ENCODE results near the gene EPS8L2. TPM values are rescaled to one million over a fixed set of nuclear protein-coding genes. Genes with fewer than 3 reads are reported as not detected.

EPS8L2 gene
- total and polyA plus RNA-seq, 2 of the 8 experiments (the other 6 are each of a cell fraction or from before 2014, with no cell fraction given), result 38.5 to 57.0 TPM

GRCh38 chr11:762421-763072 lies 56.5 kb downstream of the EPS8L2 start:
- no peak for DNase-seq (ENCODE audit: low read depth in 1 of 2, low spot score in 2 of 2)
- peaks cover 34 to 69% (median 41%) of the 10 kb centered on the region in 4 experiments for H3K36me3 ChIP-seq (ENCODE audit: control insufficient read depth in 2 of 4, insufficient read depth in 4 of 4, low read length in 3 of 4)

More at GRCh38 chr11:762421-763072, 56.5 kb downstream of the EPS8L2 start:
- H3K79me1 ChIP-seq (ENCODE audit: low read depth, low read length), result peaks cover 7% of the 10 kb centered on the region; the same call in 1 of the 2 replicates
- H2AK5ac ChIP-seq (ENCODE audit: low read depth, low read length), result no peak overlapping the region; the same call in 1 of the 2 replicates
- H3K27me3 ChIP-seq (replicated peaks in 1 of 4; ENCODE audit: control insufficient read depth in 3 of 4, extremely low read depth in 1 of 4, insufficient read depth in 3 of 4, low read length in 3 of 4), result no peaks in the 10 kb centered on the region
- no peak for TF ChIP-seq JUND (IDR thresholded peaks at IDR 0.05; ENCODE audit: low read length)
- TF ChIP-seq, protein P1, sequence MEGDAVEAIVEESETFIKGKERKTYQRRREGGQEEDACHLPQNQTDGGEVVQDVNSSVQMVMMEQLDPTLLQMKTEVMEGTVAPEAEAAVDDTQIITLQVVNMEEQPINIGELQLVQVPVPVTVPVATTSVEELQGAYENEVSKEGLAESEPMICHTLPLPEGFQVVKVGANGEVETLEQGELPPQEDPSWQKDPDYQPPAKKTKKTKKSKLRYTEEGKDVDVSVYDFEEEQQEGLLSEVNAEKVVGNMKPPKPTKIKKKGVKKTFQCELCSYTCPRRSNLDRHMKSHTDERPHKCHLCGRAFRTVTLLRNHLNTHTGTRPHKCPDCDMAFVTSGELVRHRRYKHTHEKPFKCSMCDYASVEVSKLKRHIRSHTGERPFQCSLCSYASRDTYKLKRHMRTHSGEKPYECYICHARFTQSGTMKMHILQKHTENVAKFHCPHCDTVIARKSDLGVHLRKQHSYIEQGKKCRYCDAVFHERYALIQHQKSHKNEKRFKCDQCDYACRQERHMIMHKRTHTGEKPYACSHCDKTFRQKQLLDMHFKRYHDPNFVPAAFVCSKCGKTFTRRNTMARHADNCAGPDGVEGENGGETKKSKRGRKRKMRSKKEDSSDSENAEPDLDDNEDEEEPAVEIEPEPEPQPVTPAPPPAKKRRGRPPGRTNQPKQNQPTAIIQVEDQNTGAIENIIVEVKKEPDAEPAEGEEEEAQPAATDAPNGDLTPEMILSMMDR (IDR thresholded peaks at IDR 0.05; ENCODE audit: control extremely low read depth in 1 of 3, insufficient read depth in 1 of 3, low read depth in 1 of 3, low read length in 3 of 3), result peak; percentile 34 to 51 (median 43)
- peak; percentile 24 to 45; a peak in 2 of 4 replicates for TF ChIP-seq RAD21 (IDR thresholded peaks at IDR 0.05 in 1 of 2, conservative IDR thresholded peaks at IDR 0.05 in 1 of 2; ENCODE audit: low read depth in 2 of 2, low read length in 2 of 2)
- TF ChIP-seq CHD1 (IDR thresholded peaks at IDR 0.05; ENCODE audit: low read depth, low read length), result no peak
- TF ChIP-seq MAX (IDR thresholded peaks at IDR 0.05), result peak; percentile 41; the same call in 1 of the 2 replicates
- no peak for TF ChIP-seq KDM4A (IDR thresholded peaks at IDR 0.05; ENCODE audit: low read depth, low read length, severe bottlenecking)
- TF ChIP-seq FOSL1 (IDR thresholded peaks at IDR 0.05; ENCODE audit: insufficient read depth, low read depth, low read length), result no peak
- H3K18ac ChIP-seq (ENCODE audit: extremely low read depth, low read length), result 0 out of 2 replicates have a peak overlapping the region, but pooled peaks have one; percentile 32
- peak overlapping the region; percentile 92; the same call in 1 of the 2 replicates for H2BK15ac ChIP-seq (ENCODE audit: low read length)
- no peak overlapping the region for H3K4ac ChIP-seq (replicated peaks; ENCODE audit: insufficient read length, low read depth, low read length)
- H3K4me2 ChIP-seq (ENCODE audit: insufficient read depth in 1 of 2, low read depth in 2 of 2, low read length in 2 of 2), result peak overlapping the region in 1 of 2 experiments; percentile 11; a peak in 1 of 4 replicates
- H2AFZ ChIP-seq (ENCODE audit: low read length), result no peak overlapping the region
- no peak overlapping the region for H3K23ac ChIP-seq (ENCODE audit: insufficient read length)
- no peak overlapping the region for H4K5ac ChIP-seq (ENCODE audit: insufficient read length, low read depth, low read length)
- H3K56ac ChIP-seq (replicated peaks; ENCODE audit: insufficient read length, low read depth, low read length), result no peak overlapping the region
- H3K27ac ChIP-seq (ENCODE audit: low read depth, low read length), result peak overlapping the region; percentile 61; the same call in 1 of the 2 replicates
- peaks cover 0 to 12% (median 7%) of the 10 kb centered on the region in 4 experiments; a peak in 6 of 7 replicates for H3K4me1 ChIP-seq (replicated peaks in 1 of 4; ENCODE audit: control insufficient read depth in 3 of 4, insufficient read depth in 4 of 4, low read length in 3 of 4)
- peak overlapping the region; percentile 11; the same call in 1 of the 2 replicates for H4K8ac ChIP-seq (ENCODE audit: extremely low read depth, insufficient read depth, low read length)
- peaks cover 13 to 36% of the 10 kb centered on the region in 2 experiments for H4K20me1 ChIP-seq (replicated peaks in 1 of 2; ENCODE audit: control insufficient read depth in 1 of 2, insufficient read depth in 2 of 2, low read length in 2 of 2)
- H2BK20ac ChIP-seq (ENCODE audit: low read length), result no peak overlapping the region
- H3K9ac ChIP-seq (replicated peaks in 1 of 4; ENCODE audit: extremely low read depth in 1 of 4, low read depth in 3 of 4, low read length in 3 of 4), result peak overlapping the region in 1 of 4 experiments; percentile 12; a peak in 2 of 7 replicates
- no peaks in the 10 kb centered on the region for H3K9me3 ChIP-seq (ENCODE audit: insufficient read depth in 2 of 2, low read depth in 1 of 2, low read length in 1 of 2)
- peak overlapping the region; percentile 68; the same call in 1 of the 2 replicates for H2BK12ac ChIP-seq (ENCODE audit: low read depth, low read length)
- peak overlapping the region; percentile 85 for H2BK5ac ChIP-seq (ENCODE audit: low read depth, low read length)
- ChIA-PET CTCF (ENCODE audit: partially characterized antibody) (interaction anchor here (0.6 to 26.9 kb wide), 9 partner anchors 9 to 101 kb away, joined by 3 to 395 read pairs (median 8); partner anchors contain the start of gene TALDO1), POLR2A (ENCODE audit: partially characterized antibody) (interaction anchor here (0.9 to 35.3 kb wide), 12 partner anchors 4 to 312 kb away, joined by 3 to 636 read pairs (median 5); partner anchors contain the start of genes CDHR5, CEND1, DEAF1 and GATD1)
- no peak overlapping the region for H3K4me3 ChIP-seq (ENCODE audit: extremely low read depth in 1 of 4, insufficient read depth in 2 of 4, low read depth in 3 of 4, low read length in 4 of 4)
- H4K91ac ChIP-seq (replicated peaks; ENCODE audit: insufficient read length, low read length), result no peak overlapping the region
- 85% methylated on average over 10 of the region's 10 CpGs; no CpG with 5 or more reads in 1 of the 2 experiments for WGBS, 2 experiments (ENCODE audit: extremely low coverage in 1 of 2, insufficient coverage in 1 of 2, insufficient read length in 1 of 2, insufficient replicate concordance in 2 of 2, low coverage in 1 of 2, low lambda C conversion rate in 2 of 2, missing lambda C conversion rate in 1 of 2)
- no peak overlapping the region for H3K14ac ChIP-seq (ENCODE audit: insufficient read length)
- peak overlapping the region; percentile 33 for H2BK120ac ChIP-seq (replicated peaks; ENCODE audit: low read depth, low read length)
- peaks cover 0 to 2% of the 10 kb centered on the region in 2 experiments; a peak in 1 of 4 replicates for H3K79me2 ChIP-seq (ENCODE audit: control insufficient read depth in 1 of 2, insufficient read depth in 2 of 2, low read length in 2 of 2)
- no peaks in the 10 kb centered on the region for H3K23me2 ChIP-seq (ENCODE audit: low read depth, low read length)
- FAIRE-seq, result no peak

Measured in H1 (cell line).